B cell (primary cell): ENCODE data around the gene MAVS.

ENCODE experiments used
- EZH2 ChIP-seq: IDR thresholded peaks from 2 replicates; pipeline ENCODE4 v1.6.1; 2012; ENCODE audit warnings: borderline replicate concordance, low read depth, mild to moderate bottlenecking, moderate library complexity, low read length; ENCODE audit not compliant: insufficient read depth, poor library complexity, severe bottlenecking
- TF ChIP-seq, protein P1 (sequence below): fragments of 200-600 bp; IDR thresholded peaks from one replicate; pipeline ENCODE4 v1.8.0; 2022; ENCODE audit warnings: antibody characterized with exemption, mild to moderate bottlenecking

GRCh38 chr20:3902446-3902845 lies 55.8 kb downstream of the MAVS start:
- TF ChIP-seq, protein P1, sequence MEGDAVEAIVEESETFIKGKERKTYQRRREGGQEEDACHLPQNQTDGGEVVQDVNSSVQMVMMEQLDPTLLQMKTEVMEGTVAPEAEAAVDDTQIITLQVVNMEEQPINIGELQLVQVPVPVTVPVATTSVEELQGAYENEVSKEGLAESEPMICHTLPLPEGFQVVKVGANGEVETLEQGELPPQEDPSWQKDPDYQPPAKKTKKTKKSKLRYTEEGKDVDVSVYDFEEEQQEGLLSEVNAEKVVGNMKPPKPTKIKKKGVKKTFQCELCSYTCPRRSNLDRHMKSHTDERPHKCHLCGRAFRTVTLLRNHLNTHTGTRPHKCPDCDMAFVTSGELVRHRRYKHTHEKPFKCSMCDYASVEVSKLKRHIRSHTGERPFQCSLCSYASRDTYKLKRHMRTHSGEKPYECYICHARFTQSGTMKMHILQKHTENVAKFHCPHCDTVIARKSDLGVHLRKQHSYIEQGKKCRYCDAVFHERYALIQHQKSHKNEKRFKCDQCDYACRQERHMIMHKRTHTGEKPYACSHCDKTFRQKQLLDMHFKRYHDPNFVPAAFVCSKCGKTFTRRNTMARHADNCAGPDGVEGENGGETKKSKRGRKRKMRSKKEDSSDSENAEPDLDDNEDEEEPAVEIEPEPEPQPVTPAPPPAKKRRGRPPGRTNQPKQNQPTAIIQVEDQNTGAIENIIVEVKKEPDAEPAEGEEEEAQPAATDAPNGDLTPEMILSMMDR: no peak
- TF ChIP-seq EZH2: no peak
